Measurements from ENCODE around the gene KCTD13. TPM values are rescaled to one million over a fixed set of nuclear protein-coding genes. Genes with fewer than 3 reads are reported as not detected.

KCTD13 gene
- total and polyA plus RNA-seq, 7 experiments from 2014 or later, result 8.7 to 81.1 (median 43.3) TPM

- Mint-ChIP-seq H3K36me3 (peaks cover 8 to 23% (median 14%) of the 10 kb centered on the region in 5 donors), H3K4me1 (peaks cover 23 to 43% (median 37%) of the 10 kb centered on the region in 7 donors), H3K4me3 (peak overlapping the region; percentile 80 to 97 (median 94)), H3K27me3 (no peaks in the 10 kb centered on the region), H3K27ac (peak overlapping the region; percentile 64 to 93 (median 91)), H3K9me3 (peaks cover 0 to 2% (median 0%) of the 10 kb centered on the region in 11 donors)
- intact Hi-C loops (cut with micrococcal nuclease), result loop anchor here (1.0 to 10.0 kb wide), 9 partner anchors 11 to 432 kb away; partner anchors contain the start of genes CDIPT (in 2 of the 2), INO80E (in 2 of the 2), KCTD13 (in 2 of the 2) and ASPHD1 (in 1 of the 2)
- H3K4me3 ChIP-seq (ENCODE audit: low read length), result peak overlapping the region; percentile 98
- peaks cover 20 to 23% of the 10 kb centered on the region in 2 donors for H3K4me1 ChIP-seq (ENCODE audit: control insufficient read depth in 2 of 2, insufficient read depth in 2 of 2, low read length in 2 of 2)
- no peaks in the 10 kb centered on the region for H3K27me3 ChIP-seq (ENCODE audit: control insufficient read depth in 2 of 2, insufficient read depth in 2 of 2, low read length in 2 of 2)
- H3K27ac ChIP-seq (ENCODE audit: low read depth, low read length), result peak overlapping the region; percentile 78
- ChIA-PET POLR2A (interaction anchor here (0.6 to 6.4 kb wide), 21 partner anchors 11 to 990 kb away, joined by 3 to 79 read pairs (median 5); partner anchors contain the start of genes ALDOA, CDIPT, HIRIP3 and INO80E), CTCF (interaction anchor here (0.6 to 1.8 kb wide), 7 partner anchors 13 to 1432 kb away, joined by 3 to 8 read pairs (median 3); partner anchors contain the start of gene KCTD13)
- ATAC-seq, result no peak
- H3K9me3 ChIP-seq (ENCODE audit: control insufficient read depth in 2 of 3, low read length in 3 of 3), result no peaks in the 10 kb centered on the region
- peaks cover 0 to 22% (median 0%) of the 10 kb centered on the region in 3 experiments for H3K36me3 ChIP-seq (ENCODE audit: control insufficient read depth in 2 of 3, insufficient read depth in 3 of 3, low read length in 3 of 3)
- DNase-seq, result no peak
Measured at GRCh38 chr16:29972992-29973383, 47.0 kb upstream of the KCTD13 start.

- H3K9me3 ChIP-seq (ENCODE audit: control insufficient read depth in 2 of 3, low read length in 3 of 3), result no peaks in the 10 kb centered on the region
- H3K27me3 ChIP-seq (ENCODE audit: control insufficient read depth in 2 of 2, insufficient read depth in 2 of 2, low read length in 2 of 2), result no peaks in the 10 kb centered on the region
- peaks cover 20 to 23% of the 10 kb centered on the region in 2 donors for H3K4me1 ChIP-seq (ENCODE audit: control insufficient read depth in 2 of 2, insufficient read depth in 2 of 2, low read length in 2 of 2)
- ATAC-seq (no peak), DNase-seq (no peak)
- Mint-ChIP-seq H3K4me1 (peaks cover 23 to 43% (median 34%) of the 10 kb centered on the region in 7 donors), H3K27me3 (no peaks in the 10 kb centered on the region), H3K9me3 (peaks cover 0 to 2% (median 0%) of the 10 kb centered on the region in 11 donors), H3K27ac (peak overlapping the region; percentile 64 to 93 (median 91)), H3K4me3 (peak overlapping the region; percentile 40 to 97 (median 94)), H3K36me3 (peaks cover 8 to 23% (median 14%) of the 10 kb centered on the region in 5 donors)
- peaks cover 0 to 20% (median 0%) of the 10 kb centered on the region in 3 experiments for H3K36me3 ChIP-seq (ENCODE audit: control insufficient read depth in 2 of 3, insufficient read depth in 3 of 3, low read length in 3 of 3)
- H3K27ac ChIP-seq (ENCODE audit: low read depth, low read length), result peak overlapping the region; percentile 78
- intact Hi-C loops (cut with micrococcal nuclease), result loop anchor here (5.0 to 10.0 kb wide), 2 partner anchors 165 to 432 kb away; partner anchors contain the start of genes MAZ (in 1 of the 2) and ZNF771 (in 1 of the 2)
- POLR2A ChIA-PET, result interaction anchor here (0.6 to 6.4 kb wide), 18 partner anchors 10 to 437 kb away, joined by 3 to 79 read pairs (median 4); partner anchors contain the start of genes ALDOA, KCTD13, PPP4C and TMEM219
- CTCF ChIA-PET, result interaction anchor here (0.6 to 1.8 kb wide), 7 partner anchors 12 to 1432 kb away, joined by 3 to 8 read pairs (median 3); partner anchors contain the start of gene KCTD13
- no peak overlapping the region for H3K4me3 ChIP-seq (ENCODE audit: low read length)
Measured at GRCh38 chr16:29972500-29972899, 46.5 kb upstream of the KCTD13 start.

GRCh38 chr16:29971304-29971703, 45.3 kb upstream of the KCTD13 start:
- H3K27ac Mint-ChIP-seq, result peak overlapping the region in 2 of 9 donors; percentile 38 to 57
- ChIA-PET CTCF (interaction anchor here (0.7 kb wide), 1 partner anchor 779 kb away, joined by 3 read pairs; no protein-coding TSS in a partner anchor), POLR2A (interaction anchor here (0.6 to 6.4 kb wide), 4 partner anchors 9 to 145 kb away, joined by 3 to 79 read pairs (median 16); partner anchors contain the start of genes KCTD13 and TMEM219)
- no peaks in the 10 kb centered on the region for H3K27me3 Mint-ChIP-seq
- DNase-seq (no peak), ATAC-seq (no peak)
- Histone ChIP-seq H3K36me3 (ENCODE audit: control insufficient read depth in 2 of 3, insufficient read depth in 3 of 3, low read length in 3 of 3) (peaks cover 0 to 18% (median 0%) of the 10 kb centered on the region in 3 experiments), H3K4me1 (ENCODE audit: control insufficient read depth in 2 of 2, insufficient read depth in 2 of 2, low read length in 2 of 2) (peaks cover 16 to 21% of the 10 kb centered on the region in 2 donors), H3K4me3 (ENCODE audit: low read length) (no peak overlapping the region), H3K27ac (ENCODE audit: low read depth, low read length) (no peak overlapping the region), H3K9me3 (ENCODE audit: control insufficient read depth in 2 of 3, low read length in 3 of 3) (no peaks in the 10 kb centered on the region), H3K27me3 (ENCODE audit: control insufficient read depth in 2 of 2, insufficient read depth in 2 of 2, low read length in 2 of 2) (no peaks in the 10 kb centered on the region)
- H3K4me3 Mint-ChIP-seq, result no peak overlapping the region
- intact Hi-C loops (cut with micrococcal nuclease), result loop anchor here (5.0 to 10.0 kb wide), 2 partner anchors 164 to 433 kb away; partner anchors contain the start of genes MAZ (in 1 of the 2) and ZNF771 (in 1 of the 2)
- peaks cover 0 to 2% (median 0%) of the 10 kb centered on the region in 11 donors for H3K9me3 Mint-ChIP-seq
- peaks cover 8 to 23% (median 14%) of the 10 kb centered on the region in 5 donors for H3K36me3 Mint-ChIP-seq
- H3K4me1 Mint-ChIP-seq, result peaks cover 23 to 33% (median 25%) of the 10 kb centered on the region in 7 donors

GRCh38 chr16:29968205-29968604, 42.2 kb upstream of the KCTD13 start:
- Mint-ChIP-seq H3K36me3 (peaks cover 8 to 23% (median 18%) of the 10 kb centered on the region in 5 donors), H3K27ac (peak overlapping the region in 1 of 9 donors; percentile 67), H3K9me3 (no peaks in the 10 kb centered on the region), H3K4me1 (peaks cover 6 to 16% (median 13%) of the 10 kb centered on the region in 7 donors), H3K4me3 (no peak overlapping the region), H3K27me3 (no peaks in the 10 kb centered on the region)
- ChIA-PET POLR2A (no interaction called here), CTCF (no interaction called here)
- DNase-seq (no peak), ATAC-seq (no peak)
- H3K27ac ChIP-seq (ENCODE audit: low read depth, low read length), result no peak overlapping the region
- no peak overlapping the region for H3K4me3 ChIP-seq (ENCODE audit: low read length)
- H3K4me1 ChIP-seq (ENCODE audit: control insufficient read depth in 2 of 2, insufficient read depth in 2 of 2, low read length in 2 of 2), result peaks cover 0 to 1% of the 10 kb centered on the region in 2 donors
- peaks cover 0 to 16% (median 0%) of the 10 kb centered on the region in 3 experiments for H3K36me3 ChIP-seq (ENCODE audit: control insufficient read depth in 2 of 3, insufficient read depth in 3 of 3, low read length in 3 of 3)
- intact Hi-C loops (cut with micrococcal nuclease), result no loop called here
- no peaks in the 10 kb centered on the region for H3K27me3 ChIP-seq (ENCODE audit: control insufficient read depth in 2 of 2, insufficient read depth in 2 of 2, low read length in 2 of 2)
- H3K9me3 ChIP-seq (ENCODE audit: control insufficient read depth in 2 of 3, low read length in 3 of 3), result no peaks in the 10 kb centered on the region

GRCh38 chr16:29963021-29963743, 37.2 kb upstream of the KCTD13 start:
- H3K4me3 ChIP-seq (ENCODE audit: low read length), result no peak overlapping the region

More at GRCh38 chr16:29963021-29963743, 37.2 kb upstream of the KCTD13 start:
- POLR2A ChIA-PET, result interaction anchor here (0.7 to 6.6 kb wide), 6 partner anchors 10 to 116 kb away, joined by 3 to 79 read pairs (median 14); partner anchors contain the start of genes HIRIP3, INO80E, KCTD13 and TAOK2
- Mint-ChIP-seq H3K36me3 (peaks cover 1 to 7% (median 2%) of the 10 kb centered on the region in 5 donors), H3K4me1 (peaks cover 8 to 31% (median 23%) of the 10 kb centered on the region in 7 donors), H3K4me3 (peak overlapping the region; percentile 88 to 94 (median 92)), H3K27ac (peak overlapping the region; percentile 86 to 97 (median 93)), H3K27me3 (no peaks in the 10 kb centered on the region), H3K9me3 (peaks cover 0 to 2% (median 0%) of the 10 kb centered on the region in 11 donors)
- intact Hi-C loops (cut with micrococcal nuclease), result loop anchor here (2.0 to 5.0 kb wide), 2 partner anchors 34 to 146 kb away; partner anchors contain the start of genes HIRIP3 (in 1 of the 2), INO80E (in 1 of the 2) and PAGR1 (in 1 of the 2)
- H3K9me3 ChIP-seq (ENCODE audit: control insufficient read depth in 2 of 3, low read length in 3 of 3), result no peaks in the 10 kb centered on the region
- DNase-seq (no peak), ATAC-seq (no peak)
- CTCF ChIA-PET, result no interaction called here
- no peaks in the 10 kb centered on the region for H3K27me3 ChIP-seq (ENCODE audit: control insufficient read depth in 2 of 2, insufficient read depth in 2 of 2, low read length in 2 of 2)
- H3K27ac ChIP-seq (ENCODE audit: low read depth, low read length), result peak overlapping the region; percentile 85
- peaks cover 0 to 8% (median 0%) of the 10 kb centered on the region in 3 experiments for H3K36me3 ChIP-seq (ENCODE audit: control insufficient read depth in 2 of 3, insufficient read depth in 3 of 3, low read length in 3 of 3)
- H3K4me1 ChIP-seq (ENCODE audit: control insufficient read depth in 2 of 2, insufficient read depth in 2 of 2, low read length in 2 of 2), result peaks cover 10 to 17% of the 10 kb centered on the region in 2 donors
